OCI-M1 (cell line): Measurements from ENCODE around the gene TMEM9.
"Not testable (repeated sequence)": the region's sequence is repeated elsewhere in the genome, so short reads cannot be mapped to it uniquely, and the experiment has no call there.

ENCODE experiments used
- DNase-seq: peaks from one replicate; lab custom pipeline; 2025; lab: John Stamatoyannopoulos, UW

Gene TMEM9

DNA sequence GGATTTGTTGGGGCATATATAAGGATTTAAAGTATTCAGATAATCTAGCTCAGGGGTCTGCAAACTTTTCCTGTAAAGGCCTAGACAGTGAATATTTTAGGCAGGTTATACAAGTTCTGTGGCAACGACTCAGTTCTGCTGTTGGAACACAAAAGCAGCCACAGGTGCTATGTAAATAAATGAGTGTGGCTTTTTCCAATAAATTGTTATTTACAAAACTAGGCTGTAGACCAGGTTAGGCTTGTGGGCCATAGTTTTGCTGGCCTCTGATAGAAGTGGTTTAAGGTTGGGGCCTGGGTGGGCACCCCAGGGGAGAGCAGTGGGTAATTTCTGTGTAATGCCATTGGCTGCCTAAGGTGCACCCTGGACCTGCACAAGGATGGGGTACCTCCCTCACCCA lies 19.5 kb upstream of the TMEM9 start:
- DNase-seq = no peak

DNA sequence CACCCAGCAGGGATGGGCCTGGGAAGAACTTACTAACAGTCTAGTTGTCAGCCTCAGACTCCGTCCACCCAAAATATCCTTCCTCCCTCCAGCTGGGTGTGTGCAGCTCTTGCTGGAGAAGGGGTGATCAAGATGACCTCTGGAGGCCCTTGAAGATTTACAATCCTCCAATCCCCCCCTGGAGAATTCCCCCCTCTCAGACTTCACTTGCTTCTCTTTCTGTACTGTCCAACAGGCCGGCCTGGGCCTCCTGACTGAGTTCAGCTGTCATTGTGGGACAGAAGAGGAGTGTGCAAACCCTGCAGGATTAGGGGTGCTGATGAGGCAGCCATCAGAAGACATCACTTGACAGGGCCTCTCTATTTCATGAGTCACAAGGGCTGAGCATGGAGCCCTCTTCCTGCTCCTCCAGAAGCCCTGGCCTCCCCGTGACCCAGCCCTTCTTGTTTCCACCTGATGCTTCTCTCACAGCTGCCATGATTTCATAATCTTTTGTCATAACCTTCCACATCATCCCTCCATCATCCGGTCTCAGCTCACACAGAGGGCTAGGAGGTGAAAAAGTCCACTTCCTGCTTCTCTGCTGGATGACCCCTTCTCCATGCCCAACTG lies 18.8 kb upstream of the TMEM9 start:
- no peak for DNase-seq

DNA sequence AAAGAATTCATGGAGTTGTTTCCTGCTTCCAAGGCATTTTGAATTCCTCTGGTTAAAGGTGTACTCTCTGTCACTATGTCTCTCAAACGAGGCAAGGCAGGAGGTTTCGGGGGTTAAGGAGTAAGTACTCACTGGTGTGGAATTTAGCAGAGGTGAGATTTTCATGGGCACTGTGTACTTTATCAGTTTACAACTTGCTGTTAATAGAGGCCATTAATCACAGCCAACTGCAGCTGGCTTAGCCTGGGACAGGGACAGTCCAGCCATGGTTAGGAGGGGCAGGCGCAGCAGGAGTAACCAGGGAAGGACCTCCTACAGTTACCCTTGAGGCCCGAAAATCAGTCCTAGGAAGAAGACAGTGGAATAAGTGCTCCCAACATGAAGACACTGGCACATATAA lies 18.1 kb upstream of the TMEM9 start:
- no peak for DNase-seq

DNA sequence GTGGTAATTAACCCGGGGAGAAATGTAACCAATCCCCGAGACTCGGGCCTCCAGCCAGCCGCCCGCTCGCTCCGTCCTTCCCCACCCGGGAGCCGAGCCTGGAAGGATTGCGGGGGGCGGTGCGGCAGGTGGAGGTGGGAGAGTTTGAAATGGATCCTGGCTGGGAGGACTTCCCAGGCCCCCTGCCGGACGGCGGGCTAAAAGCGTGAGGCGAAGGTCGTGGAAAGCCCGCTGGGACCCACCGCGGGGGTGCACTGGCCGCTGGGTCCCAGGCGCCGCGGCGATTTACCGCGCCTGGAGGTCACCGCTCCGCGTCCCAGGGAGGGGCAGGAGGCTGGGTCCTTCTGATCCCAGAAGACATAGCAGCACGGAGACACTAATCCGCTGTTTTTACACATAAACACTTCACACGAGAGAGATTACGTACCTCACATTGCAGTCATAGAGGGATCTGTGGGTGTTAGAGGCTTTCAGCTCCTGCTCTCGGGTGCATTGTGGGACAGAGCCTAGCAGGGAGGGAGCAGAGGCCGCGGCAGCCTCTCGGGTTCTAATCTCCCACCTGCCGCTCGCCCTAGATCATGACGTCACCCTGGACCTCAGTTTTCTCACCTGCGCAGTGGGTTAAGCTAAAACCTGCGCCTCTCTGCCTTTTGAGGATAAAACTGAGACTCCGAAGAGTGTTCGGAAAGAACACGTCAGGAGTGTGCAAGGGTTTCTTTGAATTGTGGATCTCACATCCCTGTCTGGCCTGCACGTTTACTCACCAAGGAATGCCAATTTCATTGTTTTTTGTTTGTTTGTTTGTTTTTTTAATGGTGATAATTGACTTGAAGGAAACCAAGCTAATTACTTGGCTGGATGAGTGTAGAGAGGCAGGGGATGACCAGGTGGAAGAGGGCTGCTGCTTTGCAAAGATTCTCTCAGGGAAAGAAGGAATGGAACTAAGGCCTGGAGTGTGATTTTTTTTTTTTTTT lies 17.1 kb upstream of the TMEM9 start:
- peak; percentile 76 for DNase-seq

DNA sequence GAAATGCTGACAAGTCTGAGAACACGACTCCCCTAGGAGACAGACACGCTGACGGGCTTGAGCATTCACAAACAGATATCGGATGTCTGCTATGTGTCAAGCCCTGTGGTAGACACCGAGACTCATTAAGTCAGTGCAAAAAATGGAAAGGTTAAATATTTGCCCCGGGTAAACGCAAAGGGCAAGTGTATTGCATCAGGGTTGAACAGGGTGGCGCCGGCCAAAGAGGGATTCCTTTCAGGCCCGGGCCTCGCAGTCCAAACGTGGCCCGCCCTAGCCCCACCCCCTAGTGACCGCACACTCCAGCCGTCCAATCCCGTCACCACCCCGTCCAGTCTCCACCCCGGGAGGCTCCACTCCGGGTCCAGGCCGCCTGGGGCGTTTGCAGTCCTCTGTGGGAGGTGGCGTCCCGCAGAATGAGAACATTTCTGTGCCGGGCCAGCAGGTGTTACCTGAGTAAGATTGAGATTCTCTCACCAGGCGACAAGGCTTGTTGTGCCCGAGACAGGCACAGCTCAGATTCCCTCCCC lies 16.3 kb upstream of the TMEM9 start:
- peak; percentile 96 for DNase-seq

DNA sequence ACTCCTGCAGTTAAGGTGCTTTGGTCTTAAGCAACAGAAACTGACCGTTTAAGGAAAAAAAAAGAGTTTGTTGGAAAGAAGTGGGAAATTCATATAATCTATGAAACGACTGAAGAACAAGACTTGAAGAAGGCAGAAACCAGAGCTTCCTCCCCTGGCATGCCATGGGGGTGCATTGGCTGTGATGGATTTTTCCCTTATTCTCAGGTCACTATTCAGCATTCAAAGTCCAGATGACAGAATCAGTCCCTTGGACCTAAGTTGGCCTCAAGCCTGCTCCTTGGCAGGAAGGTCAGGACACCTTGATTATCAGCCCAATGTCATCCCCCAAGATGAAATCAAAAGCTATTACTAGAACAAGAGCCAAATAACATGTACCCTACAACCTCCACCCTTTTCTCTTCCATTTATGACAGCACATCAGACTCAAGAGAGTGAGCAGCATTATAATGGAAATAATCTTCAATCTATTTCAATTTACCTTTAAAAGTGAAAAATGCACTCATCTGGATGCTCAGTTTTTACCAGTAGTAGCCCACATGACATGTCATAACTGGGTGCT lies 15.8 kb upstream of the TMEM9 start:
- DNase-seq = peak; percentile 47

DNA sequence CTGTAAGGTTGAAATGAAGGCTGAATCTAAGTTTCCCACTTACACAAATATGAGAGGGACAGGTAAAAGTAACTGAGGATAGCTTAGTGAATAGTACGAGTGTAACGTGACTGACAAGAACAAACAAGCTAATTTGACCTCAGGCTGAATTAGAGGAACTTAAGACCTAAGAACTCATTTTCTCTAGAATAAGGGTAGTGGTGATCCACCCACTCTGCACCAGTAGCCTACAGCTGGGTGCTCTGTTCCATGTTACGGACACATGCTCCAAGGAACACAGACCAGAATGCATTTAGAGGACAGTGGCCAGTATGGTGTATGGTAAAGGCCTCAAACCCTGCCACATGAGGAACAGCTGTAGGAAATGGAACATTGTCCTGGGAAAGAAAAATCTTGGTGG lies 14.9 kb upstream of the TMEM9 start:
- DNase-seq = no peak

DNA sequence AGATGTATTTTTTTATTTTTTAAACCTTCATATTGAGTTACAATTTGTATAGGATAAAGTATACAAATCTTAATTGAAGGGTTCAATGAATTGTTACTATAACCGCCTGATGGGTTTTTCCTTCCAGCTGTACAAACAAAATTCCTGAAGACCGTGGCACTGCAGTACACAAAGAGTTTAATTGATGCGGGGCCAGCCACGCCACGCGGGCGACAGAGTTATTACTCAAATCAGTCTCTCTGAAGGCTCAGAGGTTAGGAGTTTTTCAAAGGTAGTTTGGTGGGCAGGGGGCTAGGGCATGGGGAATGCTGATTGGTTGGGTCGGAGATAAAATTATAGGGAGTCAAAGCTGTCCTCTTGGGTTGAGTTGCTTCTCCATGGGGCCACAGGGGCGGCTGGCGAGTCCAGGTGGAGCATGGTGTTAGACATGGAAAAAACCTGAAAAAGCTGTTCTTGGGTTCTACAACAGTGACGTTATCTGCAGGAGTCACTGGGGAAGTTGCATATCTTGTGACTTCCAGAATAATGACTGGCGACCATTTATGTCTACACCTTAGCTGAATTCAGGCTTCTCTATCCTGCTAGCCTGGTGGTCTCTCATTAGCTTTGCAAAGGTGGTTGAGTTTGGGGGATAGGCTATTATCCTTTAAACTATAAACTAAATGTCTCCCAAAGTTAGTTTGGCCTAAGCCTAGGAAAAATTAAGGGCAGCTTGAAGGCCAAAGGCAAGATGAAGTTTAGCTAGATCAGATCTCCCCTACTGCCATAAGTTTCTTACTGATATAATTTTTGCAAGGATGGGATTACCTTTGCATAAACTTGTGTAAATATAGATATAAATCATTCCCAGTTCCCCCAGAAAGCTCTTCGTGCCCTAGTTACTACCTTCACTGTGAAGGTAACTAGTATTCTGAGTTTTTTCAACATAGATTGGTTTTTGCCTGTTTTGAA lies 13.0 kb upstream of the TMEM9 start:
- no peak for DNase-seq

DNA sequence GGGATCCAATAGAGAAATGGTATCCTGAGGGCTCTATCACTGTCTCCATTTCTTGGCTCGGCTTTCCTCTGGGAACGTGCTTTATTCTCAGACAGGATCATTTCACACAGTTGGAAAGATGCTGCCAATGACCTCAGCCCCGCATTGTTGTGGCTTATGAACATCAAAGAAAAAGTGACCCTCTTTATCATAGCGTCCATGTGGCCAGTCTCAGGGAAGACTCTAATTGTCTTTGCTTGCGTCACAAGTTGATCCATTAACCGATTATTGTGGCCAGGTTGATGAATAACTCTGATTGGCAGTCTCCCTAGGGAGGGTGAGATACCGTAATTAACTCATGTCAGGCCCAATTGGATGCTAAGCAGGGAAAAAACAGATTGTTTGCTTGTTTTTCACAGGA lies 10.4 kb upstream of the TMEM9 start:
- DNase-seq = no peak

DNA sequence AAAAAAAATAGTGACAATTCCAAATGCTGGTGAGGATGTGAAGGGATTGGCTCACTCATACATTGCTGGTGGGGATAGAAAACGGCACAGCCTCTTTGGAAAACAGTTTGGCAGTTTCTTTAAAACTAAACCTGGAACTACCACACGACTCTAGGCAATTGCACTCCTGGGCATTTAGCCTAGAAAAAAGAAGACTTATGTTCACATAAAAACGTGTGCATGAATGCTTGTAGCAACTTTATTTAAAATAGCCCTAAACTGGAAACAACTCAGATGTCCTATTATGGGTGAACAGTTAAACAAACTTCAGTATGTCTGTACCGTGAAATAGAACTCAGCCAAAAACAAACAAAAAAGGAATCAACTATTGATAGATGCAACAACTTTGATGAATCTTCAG lies 9.4 kb upstream of the TMEM9 start:
- DNase-seq = no peak

DNA sequence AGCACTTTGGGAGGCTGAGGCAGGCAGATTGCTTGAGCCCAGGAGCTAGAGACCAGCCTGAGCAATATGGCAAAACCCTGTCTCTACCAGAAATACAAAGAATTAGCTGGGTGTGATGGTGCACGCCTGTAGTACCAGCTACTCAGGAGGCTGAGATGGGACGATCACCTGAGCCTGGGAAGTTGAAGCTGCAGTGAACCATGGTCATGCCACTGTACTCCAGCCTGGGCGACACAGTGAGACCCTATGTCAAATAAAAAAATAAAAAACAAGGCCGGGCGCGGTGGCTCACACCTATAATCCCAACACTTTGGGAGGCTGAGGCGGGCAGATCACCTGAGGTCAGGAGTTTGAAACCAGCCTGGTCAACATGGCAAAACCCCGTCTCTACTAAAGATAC lies 8.8 kb upstream of the TMEM9 start:
- DNase-seq = not testable (repeated sequence)

DNA sequence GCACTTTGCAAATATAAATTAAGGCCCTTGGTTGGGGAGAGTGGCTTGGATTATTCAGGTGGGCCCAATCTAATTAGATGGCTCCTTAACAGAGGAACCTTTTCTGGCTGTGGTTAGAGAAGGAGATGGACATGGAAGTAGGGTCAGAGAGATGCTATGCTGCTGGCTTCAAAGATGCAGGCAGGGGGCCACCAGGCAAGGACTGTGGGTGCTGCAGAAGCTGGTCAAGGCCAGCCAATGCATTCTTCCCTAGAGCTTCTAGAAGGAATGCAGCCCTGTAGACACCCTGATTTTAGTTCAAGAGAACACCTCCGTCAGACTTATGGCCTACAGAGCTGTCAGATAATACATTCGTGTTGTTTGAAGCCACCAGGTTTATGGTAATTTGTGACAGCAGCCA lies 3.7 kb upstream of the TMEM9 start:
- no peak for DNase-seq

DNA sequence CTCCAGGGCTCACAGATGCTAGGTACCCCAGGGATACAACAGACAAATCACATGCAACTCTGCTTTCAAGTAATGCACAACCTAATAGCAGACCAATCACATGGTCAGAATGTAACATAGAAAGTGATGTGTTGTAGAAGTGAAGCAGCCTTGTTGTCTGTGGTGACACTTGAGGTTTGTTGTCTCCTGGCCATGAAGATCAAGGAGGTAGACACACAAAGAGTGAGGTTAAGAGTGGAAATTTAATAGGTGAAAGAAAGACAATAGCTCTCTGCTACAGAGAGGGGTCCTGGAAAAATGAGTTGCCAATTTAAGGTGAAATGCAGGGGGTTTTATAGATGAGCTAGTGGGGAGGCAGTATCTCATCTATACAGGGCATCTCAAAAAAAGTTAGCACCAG lies 2.5 kb upstream of the TMEM9 start:
- DNase-seq = peak; percentile 21

DNA sequence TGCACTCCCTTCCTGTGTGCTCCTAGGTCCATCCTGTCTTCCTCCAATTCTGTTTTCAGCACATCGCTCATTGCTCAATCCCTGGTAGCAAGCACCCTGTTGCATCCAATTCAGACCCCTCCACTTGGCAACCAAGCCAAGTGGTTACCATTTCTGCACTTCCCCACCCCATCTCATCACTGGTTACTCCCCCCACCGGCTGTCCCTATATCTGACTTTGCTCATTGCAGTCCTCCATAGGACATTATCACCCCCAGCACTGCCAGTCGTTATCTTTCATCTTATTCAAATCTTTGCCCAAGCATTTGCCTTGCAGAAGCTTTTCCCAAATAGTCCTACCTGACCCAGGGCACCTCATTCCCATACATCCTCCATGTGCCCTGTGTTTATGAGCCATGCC lies 2.1 kb upstream of the TMEM9 start:
- DNase-seq = no peak

DNA sequence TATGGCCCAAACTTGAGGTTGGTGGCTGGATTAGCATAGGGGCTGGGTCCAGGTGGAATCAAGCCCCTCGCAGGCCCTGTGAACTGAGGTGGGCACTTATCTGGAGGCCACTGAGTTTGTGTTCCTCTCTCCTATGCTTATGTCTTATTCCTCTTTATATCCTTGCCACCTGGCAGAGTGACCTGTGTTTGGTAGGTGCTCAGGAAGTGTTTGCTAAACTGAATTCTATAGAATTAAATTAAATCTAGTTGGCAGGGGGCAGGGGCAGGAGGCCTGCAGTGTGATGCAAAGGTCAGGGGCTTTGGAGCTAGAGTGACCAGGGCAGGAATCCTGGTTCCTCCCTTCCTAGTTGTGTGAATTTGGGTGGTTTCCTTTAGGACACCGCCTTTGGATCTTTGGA lies 1.1 kb upstream of the TMEM9 start:
- DNase-seq = no peak

DNA sequence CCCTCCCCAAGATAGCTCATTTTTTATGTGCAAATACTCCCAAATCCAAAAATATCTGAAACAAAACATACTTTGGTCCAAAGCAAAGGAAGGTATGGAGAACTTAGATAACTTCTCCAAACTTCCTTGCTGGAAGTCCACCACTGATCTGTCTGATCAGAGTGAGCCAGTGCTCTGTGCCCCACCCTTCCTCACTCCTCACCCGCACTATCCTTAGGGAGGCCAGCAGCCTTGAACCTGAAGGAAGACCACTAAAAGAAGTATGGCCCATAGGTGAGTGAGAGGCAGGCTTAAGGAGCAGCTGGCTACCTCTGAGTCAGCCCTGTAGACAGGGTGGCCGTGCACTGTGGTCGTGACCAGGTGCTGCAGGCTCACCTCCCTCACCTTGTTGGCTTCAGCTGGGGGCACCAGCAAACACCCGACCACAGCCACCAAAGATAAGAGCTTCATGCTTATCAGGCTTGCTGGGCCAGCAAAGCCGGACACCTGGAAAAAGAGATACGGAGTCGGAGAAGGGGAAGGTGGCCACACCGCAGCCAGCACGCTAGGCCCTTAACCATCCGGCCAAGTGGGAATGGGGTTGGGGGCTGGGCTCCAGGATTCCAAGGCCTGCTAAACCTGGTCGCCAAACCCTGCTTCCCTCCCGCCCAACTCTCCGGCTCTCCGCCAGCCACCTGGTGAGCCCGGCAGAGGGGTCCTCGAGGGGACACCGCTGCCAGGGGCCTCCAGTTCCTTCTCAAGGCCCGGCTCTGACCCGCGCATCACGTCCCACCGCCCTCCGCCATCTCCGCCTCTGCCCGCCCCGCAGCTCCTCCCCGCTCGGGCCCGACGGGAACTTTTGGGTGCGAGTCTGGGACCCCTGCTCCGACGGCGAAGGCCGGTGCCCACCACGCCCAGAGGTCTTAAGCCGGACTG lies 543 bp downstream of the TMEM9 start:
- peak; percentile 81 for DNase-seq

DNA sequence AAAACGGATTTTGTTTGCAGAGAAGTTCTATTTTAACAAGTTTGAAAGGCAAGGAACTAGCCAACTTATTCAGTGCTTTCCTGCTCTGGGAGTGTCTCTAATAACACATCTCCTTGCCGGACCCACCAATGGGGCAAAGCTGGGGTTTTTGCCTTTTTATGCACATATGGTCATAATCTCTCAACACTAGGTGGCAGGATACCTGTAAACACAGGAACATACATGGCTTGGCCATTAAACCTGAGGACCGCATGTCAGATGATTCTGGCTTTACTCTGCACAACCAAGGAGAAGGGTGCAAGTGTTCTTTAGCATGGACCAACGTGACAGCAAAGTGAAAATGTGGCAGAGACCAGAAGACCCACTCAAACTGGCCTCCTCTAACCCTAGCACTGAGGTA lies 4.9 kb downstream of the TMEM9 start:
- peak; percentile 62 for DNase-seq

DNA sequence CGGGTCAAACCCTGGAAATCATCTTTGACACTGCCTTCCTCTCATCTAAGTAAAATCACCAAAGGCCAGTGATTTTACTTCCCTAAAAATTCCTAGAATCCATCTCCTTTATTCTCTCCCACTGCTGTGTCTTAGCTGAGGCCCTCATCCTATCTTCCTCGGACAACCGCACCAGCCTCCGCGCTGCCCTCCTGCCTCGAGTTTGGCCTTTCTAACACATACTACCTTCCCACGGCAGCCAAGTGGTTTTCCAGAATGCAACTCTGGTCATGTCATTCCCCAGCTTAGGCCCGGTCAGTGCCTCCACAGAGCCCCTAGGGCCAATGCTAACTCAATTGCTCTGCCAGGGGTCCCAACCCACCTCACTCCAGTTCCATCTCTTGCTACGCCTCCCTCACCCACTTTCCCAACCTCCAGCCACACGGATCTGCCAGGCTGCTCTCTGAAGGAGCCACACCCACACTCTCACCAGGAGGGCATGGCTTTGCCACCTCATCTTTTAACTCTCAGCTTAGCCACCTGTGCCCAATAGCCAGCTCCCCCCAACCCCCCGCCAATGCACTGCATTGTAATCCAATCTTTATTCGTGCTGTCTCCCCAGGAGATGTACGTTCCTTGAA lies 6.8 kb downstream of the TMEM9 start:
- no peak for DNase-seq

DNA sequence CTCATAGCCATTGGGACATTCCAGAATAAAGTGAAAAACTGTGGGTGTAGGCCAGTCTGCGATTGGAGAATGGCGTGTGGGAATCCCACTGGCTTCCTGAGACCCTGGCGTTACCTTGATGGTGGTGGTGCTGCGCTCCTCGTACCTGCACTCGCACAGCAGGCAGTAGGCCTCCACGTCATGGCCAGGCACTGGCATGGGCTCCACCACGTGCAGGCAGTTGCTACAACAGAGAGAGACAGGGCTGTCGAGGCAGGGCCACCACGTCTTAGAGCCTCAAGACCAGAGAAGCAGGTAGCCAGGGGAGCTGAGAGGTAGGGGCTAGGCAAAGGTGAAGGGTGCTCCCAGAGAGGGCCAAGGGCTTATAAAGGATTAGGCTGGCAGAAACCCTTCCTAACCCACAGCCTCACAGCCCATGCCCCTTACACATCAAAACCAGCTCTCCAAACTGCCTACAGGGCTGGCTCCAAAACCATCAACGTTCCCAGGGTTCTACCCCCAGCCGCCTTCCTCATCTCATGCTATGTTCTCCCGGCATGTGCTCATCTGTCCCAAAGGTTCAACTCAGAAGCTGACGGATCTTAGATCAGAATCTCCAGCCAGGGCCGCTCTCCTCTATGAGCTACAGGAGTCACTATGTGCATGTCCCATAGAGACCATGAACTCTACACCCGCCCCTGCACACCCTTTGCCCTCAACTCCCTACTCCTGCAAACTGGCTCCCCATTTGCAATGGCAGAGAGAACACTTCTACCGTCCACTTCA lies 7.5 kb downstream of the TMEM9 start:
- DNase-seq = no peak

DNA sequence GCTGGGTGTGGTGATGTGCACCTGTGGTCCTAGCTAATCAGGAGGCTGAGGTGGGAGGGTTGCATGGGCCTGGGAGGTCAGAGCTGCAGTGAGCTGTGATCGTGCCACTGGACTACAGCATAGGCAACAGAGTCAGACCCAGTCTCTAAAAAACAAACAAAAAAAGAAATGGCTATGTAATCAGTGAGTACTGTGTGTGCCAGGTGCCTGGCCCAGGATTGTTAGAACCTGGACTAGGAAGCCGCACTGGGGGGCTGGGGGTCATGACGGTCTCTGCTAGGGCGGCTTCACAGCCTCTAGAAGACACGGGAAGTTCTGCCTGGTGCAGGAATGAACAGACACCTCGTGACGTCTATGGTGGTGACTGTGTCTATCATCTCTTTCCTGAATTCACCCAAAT lies 8.5 kb downstream of the TMEM9 start:
- DNase-seq = no peak
